HL-60 (cell line): ENCODE results near the gene TCF23.

ENCODE experiments used
- GABPA ChIP-seq: IDR thresholded peaks from 2 replicates; pipeline ENCODE4 v1.6.1; 2012; ENCODE audit warnings: low read depth
- SPI1 ChIP-seq: IDR thresholded peaks from 2 replicates; pipeline ENCODE4 v1.6.1; 2012; ENCODE audit warnings: low read depth, mild to moderate bottlenecking, borderline replicate concordance
- TF ChIP-seq, protein P1 (sequence below): IDR thresholded peaks from one replicate; pipeline ENCODE4 v1.5.1; 2011; ENCODE audit warnings: low read length, control low read depth, inconsistent platforms; ENCODE audit not compliant: insufficient read depth
- TF ChIP-seq, protein P2 (sequence below): IDR thresholded peaks from 2 replicates; pipeline ENCODE4 v1.6.1; 2012; ENCODE audit warnings: low read depth; ENCODE audit not compliant: insufficient replicate concordance

DNA sequence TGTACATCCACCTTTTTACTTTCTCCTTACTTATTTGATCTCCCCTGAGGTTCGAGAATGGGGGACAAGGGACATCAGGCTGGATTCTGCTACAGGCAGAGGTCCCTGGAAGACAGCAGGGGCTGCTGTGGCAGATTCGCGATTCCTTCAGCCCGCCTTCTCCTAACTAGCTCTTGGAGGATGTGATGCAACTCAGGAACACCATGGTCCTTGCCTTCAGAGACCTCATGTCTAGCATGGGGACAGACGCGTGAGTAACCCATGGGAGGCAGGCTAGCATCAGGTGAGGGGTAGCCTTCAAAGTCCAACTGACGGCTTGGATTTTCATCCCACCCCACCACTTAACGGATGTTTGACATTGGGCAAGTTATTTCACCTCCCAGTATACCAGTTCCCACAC, 869 bp upstream of the TCF23 start:
- TF ChIP-seq, protein P1, sequence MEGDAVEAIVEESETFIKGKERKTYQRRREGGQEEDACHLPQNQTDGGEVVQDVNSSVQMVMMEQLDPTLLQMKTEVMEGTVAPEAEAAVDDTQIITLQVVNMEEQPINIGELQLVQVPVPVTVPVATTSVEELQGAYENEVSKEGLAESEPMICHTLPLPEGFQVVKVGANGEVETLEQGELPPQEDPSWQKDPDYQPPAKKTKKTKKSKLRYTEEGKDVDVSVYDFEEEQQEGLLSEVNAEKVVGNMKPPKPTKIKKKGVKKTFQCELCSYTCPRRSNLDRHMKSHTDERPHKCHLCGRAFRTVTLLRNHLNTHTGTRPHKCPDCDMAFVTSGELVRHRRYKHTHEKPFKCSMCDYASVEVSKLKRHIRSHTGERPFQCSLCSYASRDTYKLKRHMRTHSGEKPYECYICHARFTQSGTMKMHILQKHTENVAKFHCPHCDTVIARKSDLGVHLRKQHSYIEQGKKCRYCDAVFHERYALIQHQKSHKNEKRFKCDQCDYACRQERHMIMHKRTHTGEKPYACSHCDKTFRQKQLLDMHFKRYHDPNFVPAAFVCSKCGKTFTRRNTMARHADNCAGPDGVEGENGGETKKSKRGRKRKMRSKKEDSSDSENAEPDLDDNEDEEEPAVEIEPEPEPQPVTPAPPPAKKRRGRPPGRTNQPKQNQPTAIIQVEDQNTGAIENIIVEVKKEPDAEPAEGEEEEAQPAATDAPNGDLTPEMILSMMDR, result no peak
- TF ChIP-seq GABPA, result no peak
- TF ChIP-seq, protein P2, sequence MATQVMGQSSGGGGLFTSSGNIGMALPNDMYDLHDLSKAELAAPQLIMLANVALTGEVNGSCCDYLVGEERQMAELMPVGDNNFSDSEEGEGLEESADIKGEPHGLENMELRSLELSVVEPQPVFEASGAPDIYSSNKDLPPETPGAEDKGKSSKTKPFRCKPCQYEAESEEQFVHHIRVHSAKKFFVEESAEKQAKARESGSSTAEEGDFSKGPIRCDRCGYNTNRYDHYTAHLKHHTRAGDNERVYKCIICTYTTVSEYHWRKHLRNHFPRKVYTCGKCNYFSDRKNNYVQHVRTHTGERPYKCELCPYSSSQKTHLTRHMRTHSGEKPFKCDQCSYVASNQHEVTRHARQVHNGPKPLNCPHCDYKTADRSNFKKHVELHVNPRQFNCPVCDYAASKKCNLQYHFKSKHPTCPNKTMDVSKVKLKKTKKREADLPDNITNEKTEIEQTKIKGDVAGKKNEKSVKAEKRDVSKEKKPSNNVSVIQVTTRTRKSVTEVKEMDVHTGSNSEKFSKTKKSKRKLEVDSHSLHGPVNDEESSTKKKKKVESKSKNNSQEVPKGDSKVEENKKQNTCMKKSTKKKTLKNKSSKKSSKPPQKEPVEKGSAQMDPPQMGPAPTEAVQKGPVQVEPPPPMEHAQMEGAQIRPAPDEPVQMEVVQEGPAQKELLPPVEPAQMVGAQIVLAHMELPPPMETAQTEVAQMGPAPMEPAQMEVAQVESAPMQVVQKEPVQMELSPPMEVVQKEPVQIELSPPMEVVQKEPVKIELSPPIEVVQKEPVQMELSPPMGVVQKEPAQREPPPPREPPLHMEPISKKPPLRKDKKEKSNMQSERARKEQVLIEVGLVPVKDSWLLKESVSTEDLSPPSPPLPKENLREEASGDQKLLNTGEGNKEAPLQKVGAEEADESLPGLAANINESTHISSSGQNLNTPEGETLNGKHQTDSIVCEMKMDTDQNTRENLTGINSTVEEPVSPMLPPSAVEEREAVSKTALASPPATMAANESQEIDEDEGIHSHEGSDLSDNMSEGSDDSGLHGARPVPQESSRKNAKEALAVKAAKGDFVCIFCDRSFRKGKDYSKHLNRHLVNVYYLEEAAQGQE, result no peak
- TF ChIP-seq SPI1, result no peak
